HG03280 (cell line): ENCODE measurements around the gene URGCP.
A peak's percentile ranks its signal among the peaks of the same experiment; 100 is the strongest.

Source experiments
- ATAC-seq: cut with Tn5 transposase; IDR thresholded peaks from one replicate; pipeline ENCODE4 v1.9.1; 2021; ENCODE audit warnings: mild to moderate bottlenecking, moderate library complexity; ENCODE audit not compliant: unreplicated experiment

The URGCP gene

GRCh38 chr7:43876241-43876640, 30.2 kb downstream of the URGCP start:
- no peak for ATAC-seq

GRCh38 chr7:43873300-43873699, 33.1 kb downstream of the URGCP start:
- ATAC-seq = no peak

- ATAC-seq = no peak
Observed at GRCh38 chr7:43872406-43873110, 33.8 kb downstream of the URGCP start.

- ATAC-seq = no peak
Observed at GRCh38 chr7:43871064-43871463, 35.3 kb downstream of the URGCP start.

- no peak for ATAC-seq
Observed at GRCh38 chr7:43870316-43870715, 36.1 kb downstream of the URGCP start.

GRCh38 chr7:43869867-43870240, 36.5 kb downstream of the URGCP start:
- ATAC-seq = no peak

- peak; percentile 87 for ATAC-seq
Observed at GRCh38 chr7:43869006-43869866, 37.2 kb downstream of the URGCP start, which contains the start of gene MRPS24. MRPS24 (minus strand) TSS chr7:43869517; CDS start chr7:43869495, 22 bp downstream.

GRCh38 chr7:43868681-43869005, 37.8 kb downstream of the URGCP start:
- ATAC-seq = no peak

GRCh38 chr7:43868181-43868580, 38.2 kb downstream of the URGCP start:
- ATAC-seq = no peak

- ATAC-seq = no peak
Observed at GRCh38 chr7:43865277-43865676, 41.1 kb downstream of the URGCP start.

- ATAC-seq = no peak
Observed at GRCh38 chr7:43864126-43864525, 42.3 kb downstream of the URGCP start.

- ATAC-seq = no peak
Observed at GRCh38 chr7:43856996-43857395, 49.4 kb downstream of the URGCP start.

GRCh38 chr7:43856316-43856715, 50.1 kb downstream of the URGCP start:
- no peak for ATAC-seq

GRCh38 chr7:43855176-43855575, 51.2 kb downstream of the URGCP start:
- no peak for ATAC-seq

GRCh38 chr7:43851805-43852204, 54.6 kb downstream of the URGCP start:
- no peak for ATAC-seq

GRCh38 chr7:43850348-43851116, 55.9 kb downstream of the URGCP start:
- no peak for ATAC-seq

GRCh38 chr7:43849047-43849446, 57.3 kb downstream of the URGCP start:
- no peak for ATAC-seq

- ATAC-seq = no peak
Observed at GRCh38 chr7:43847496-43847895, 58.9 kb downstream of the URGCP start.

- ATAC-seq = no peak
Observed at GRCh38 chr7:43844662-43845061, 61.7 kb downstream of the URGCP start.

GRCh38 chr7:43844257-43844656, 62.1 kb downstream of the URGCP start:
- ATAC-seq = no peak

- no peak for ATAC-seq
Observed at GRCh38 chr7:43843296-43843695, 63.1 kb downstream of the URGCP start.
